BE2C (cell line): ENCODE data around the gene SLC25A29.
"Not testable (repeated sequence)": the region's sequence is repeated elsewhere in the genome, so short reads cannot be mapped to it uniquely, and the experiment has no call there.

Experiments
- DNase-seq: peaks from one replicate; pipeline ENCODE4 v3.0.0-alpha.2; 2020
- H3K27me3 ChIP-seq: fragments of 250-450 bp; sonication (Bioruptor Pico); 2 replicates; pipeline ENCODE4 v1.5.1; 2020; ENCODE audit warnings: mild to moderate bottlenecking
- H3K36me3 ChIP-seq: fragments of 250-450 bp; sonication (Bioruptor Pico); 2 replicates; pipeline ENCODE4 v1.5.1; 2020; ENCODE audit warnings: mild to moderate bottlenecking
- H3K4me1 ChIP-seq: fragments of 250-450 bp; sonication (Bioruptor Pico); 2 replicates; pipeline ENCODE4 v1.5.1; 2020
- H3K4me3 ChIP-seq: 2 replicates; pipeline ENCODE4 v1.5.1; 2011; ENCODE audit warnings: low read depth, low read length
- H3K9me3 ChIP-seq: fragments of 250-450 bp; sonication (Bioruptor Pico); 2 replicates; pipeline ENCODE4 v1.5.1; 2020
- CTCF ChIP-seq: IDR thresholded peaks from 2 replicates; pipeline ENCODE4 v1.5.1; 2012; ENCODE audit warnings: mild to moderate bottlenecking, low read depth, low read length

SLC25A29 gene

GRCh38 chr14:100303179-100303578, 3.1 kb downstream of the SLC25A29 start:
- no peaks in the 10 kb centered on the region; the same call in 1 of the 2 replicates for H3K36me3 ChIP-seq
- H3K27me3 ChIP-seq, result peaks cover 8% of the 10 kb centered on the region
- no peaks in the 10 kb centered on the region for H3K9me3 ChIP-seq
- H3K4me1 ChIP-seq, result no peaks in the 10 kb centered on the region
- peak; percentile 53 for DNase-seq
- H3K4me3 ChIP-seq, result no peak overlapping the region
- peak; percentile 85 for TF ChIP-seq CTCF

- Histone ChIP-seq H3K9me3 (no peaks in the 10 kb centered on the region), H3K36me3 (no peaks in the 10 kb centered on the region; the same call in 1 of the 2 replicates), H3K27me3 (peaks cover 8% of the 10 kb centered on the region), H3K4me1 (no peaks in the 10 kb centered on the region), H3K4me3 (no peak overlapping the region)
- DNase-seq, result no peak
- TF ChIP-seq CTCF, result no peak
Observed at GRCh38 chr14:100302616-100303015, 3.6 kb downstream of the SLC25A29 start.

- no peak overlapping the region for H3K4me3 ChIP-seq
- no peak for TF ChIP-seq CTCF
- no peak for DNase-seq
- H3K36me3 ChIP-seq, result no peaks in the 10 kb centered on the region
- no peaks in the 10 kb centered on the region for H3K9me3 ChIP-seq
- no peaks in the 10 kb centered on the region for H3K27me3 ChIP-seq
- H3K4me1 ChIP-seq, result no peaks in the 10 kb centered on the region
Observed at GRCh38 chr14:100299238-100299560, 7.0 kb downstream of the SLC25A29 start.

- H3K27me3 ChIP-seq, result no peaks in the 10 kb centered on the region
- no peaks in the 10 kb centered on the region for H3K9me3 ChIP-seq
- no peak overlapping the region for H3K4me3 ChIP-seq
- no peak for DNase-seq
- H3K36me3 ChIP-seq, result no peaks in the 10 kb centered on the region
- no peaks in the 10 kb centered on the region for H3K4me1 ChIP-seq
- no peak for TF ChIP-seq CTCF
Observed at GRCh38 chr14:100298551-100299237, 7.5 kb downstream of the SLC25A29 start.

- H3K36me3 ChIP-seq, result no peaks in the 10 kb centered on the region
- H3K4me3 ChIP-seq, result no peak overlapping the region
- no peaks in the 10 kb centered on the region for H3K9me3 ChIP-seq
- no peak for DNase-seq
- TF ChIP-seq CTCF, result no peak
- no peaks in the 10 kb centered on the region for H3K27me3 ChIP-seq
- no peaks in the 10 kb centered on the region for H3K4me1 ChIP-seq
Observed at GRCh38 chr14:100297320-100298300, 8.6 kb downstream of the SLC25A29 start.

- not testable (repeated sequence) for H3K36me3 ChIP-seq, H3K9me3 ChIP-seq, DNase-seq, H3K4me3 ChIP-seq, H3K4me1 ChIP-seq, H3K27me3 ChIP-seq
Observed at GRCh38 chr14:100296729-100297128, 9.5 kb downstream of the SLC25A29 start.
